ENCODE results near the gene ALDH3A2.
"Not testable (repeated sequence)": the region's sequence is repeated elsewhere in the genome, so short reads cannot be mapped to it uniquely, and the experiment has no call there.

The ALDH3A2 gene

GRCh38 chr17:19678581-19679453 is 30.3 kb downstream of the ALDH3A2 start:
- DNase-seq (ENCODE audit: low read depth): no peak

- no peak for DNase-seq (ENCODE audit: low read depth)
These were observed 34.6 kb downstream of the ALDH3A2 start for GRCh38 chr17:19683117-19683516.

DNA sequence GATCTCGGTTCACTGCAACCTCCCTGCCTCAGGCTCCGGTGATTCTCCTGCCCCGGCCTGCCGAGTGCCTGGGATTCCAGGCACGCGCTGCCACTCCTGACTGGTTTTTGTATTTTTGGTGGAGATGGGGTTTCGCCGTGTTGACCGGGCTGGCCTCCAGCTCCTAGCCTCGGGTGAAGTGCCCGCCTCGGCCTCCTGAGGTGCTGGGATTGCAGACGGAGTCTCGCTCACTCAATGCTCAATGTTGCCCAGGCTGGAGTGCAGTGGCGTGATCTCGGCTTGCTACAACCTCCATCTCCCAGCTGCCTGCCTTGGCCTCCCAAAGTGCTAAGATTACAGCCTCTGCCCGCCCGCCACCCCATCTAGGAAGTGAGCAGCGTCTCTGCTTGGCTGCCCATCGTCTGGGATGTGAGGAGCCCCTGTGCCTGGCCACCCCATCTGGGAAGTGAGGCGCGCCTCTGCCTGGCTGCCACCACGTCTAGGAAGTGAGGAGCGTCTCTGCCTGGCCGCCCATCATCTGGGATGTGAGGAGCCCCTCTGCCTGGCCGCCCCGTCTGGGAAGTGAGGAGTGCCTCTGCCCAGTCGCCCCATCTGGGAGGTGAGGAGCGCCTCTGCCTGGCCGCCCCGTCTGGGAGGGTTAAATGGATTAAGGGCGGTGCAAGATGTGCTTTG is 36.5 kb downstream of the ALDH3A2 start:
- DNase-seq (ENCODE audit: low read depth): not testable (repeated sequence)

GRCh38 chr17:19686400-19687090 is 38.0 kb downstream of the ALDH3A2 start:
- DNase-seq (ENCODE audit: low read depth): no peak

- DNase-seq (ENCODE audit: low read depth): no peak
These were observed 53.7 kb downstream of the ALDH3A2 start for GRCh38 chr17:19702217-19702641.

GRCh38 chr17:19703106-19703827 is 54.7 kb downstream of the ALDH3A2 start:
- no peak for DNase-seq (ENCODE audit: low read depth)

DNA sequence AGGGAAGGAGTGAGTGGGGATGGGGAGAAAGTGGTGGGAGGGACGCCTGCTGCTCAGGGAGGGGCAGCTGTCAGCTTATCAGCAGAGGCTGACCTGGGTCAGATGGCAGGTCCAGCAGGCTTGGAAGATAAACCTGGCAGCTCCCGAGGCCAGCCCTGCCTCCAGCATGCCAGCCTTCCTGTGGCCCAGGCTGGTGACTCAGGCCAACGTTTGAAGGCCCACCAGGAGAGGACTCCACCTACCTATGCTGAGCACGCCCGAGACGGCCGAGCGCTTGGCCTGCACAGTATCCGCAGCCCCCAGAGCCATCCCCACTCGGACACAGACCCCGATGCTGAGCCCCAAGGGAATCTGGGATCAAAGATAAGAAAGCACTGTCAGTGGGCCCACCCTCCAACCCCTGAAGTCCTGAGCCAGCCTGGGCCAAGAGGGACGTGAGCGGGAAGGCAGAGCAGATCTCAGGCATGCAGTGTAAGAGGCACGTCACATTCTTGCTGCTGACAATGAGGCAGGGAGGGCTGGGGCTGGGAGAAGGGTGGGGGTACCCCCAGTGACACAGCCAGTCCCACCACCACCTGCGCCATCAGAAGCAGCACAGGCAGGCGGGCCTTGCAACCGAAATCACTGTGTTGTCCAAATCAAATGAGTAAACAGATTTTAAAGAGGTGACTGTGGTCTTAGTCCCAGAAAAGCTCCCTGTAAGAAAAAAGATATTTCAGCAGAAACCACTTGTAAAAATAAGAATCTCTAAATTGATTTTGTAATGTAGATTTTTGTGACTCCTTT is 55.5 kb downstream of the ALDH3A2 start:
- DNase-seq (ENCODE audit: low read depth): no peak

DNA sequence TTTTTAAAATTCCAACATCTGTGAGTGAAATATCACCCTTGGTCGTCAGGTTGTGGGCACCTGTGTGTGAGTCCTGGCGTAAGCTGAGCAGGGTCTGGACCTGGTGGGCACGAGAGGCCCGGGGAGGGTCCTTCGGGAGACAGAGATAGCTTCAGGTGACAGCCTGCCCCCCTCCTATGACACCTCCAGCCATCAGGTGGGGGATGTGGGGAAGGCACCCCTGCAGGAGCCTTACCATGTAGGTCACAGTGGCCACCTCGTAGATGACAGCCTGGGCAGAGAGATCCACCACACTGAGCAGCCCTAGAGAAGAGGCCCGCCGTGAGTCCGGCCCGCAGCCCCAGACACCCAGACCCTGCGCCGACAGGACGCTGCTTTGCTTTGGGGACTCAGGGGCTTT is 56.6 kb downstream of the ALDH3A2 start:
- no peak for DNase-seq (ENCODE audit: low read depth)

DNA sequence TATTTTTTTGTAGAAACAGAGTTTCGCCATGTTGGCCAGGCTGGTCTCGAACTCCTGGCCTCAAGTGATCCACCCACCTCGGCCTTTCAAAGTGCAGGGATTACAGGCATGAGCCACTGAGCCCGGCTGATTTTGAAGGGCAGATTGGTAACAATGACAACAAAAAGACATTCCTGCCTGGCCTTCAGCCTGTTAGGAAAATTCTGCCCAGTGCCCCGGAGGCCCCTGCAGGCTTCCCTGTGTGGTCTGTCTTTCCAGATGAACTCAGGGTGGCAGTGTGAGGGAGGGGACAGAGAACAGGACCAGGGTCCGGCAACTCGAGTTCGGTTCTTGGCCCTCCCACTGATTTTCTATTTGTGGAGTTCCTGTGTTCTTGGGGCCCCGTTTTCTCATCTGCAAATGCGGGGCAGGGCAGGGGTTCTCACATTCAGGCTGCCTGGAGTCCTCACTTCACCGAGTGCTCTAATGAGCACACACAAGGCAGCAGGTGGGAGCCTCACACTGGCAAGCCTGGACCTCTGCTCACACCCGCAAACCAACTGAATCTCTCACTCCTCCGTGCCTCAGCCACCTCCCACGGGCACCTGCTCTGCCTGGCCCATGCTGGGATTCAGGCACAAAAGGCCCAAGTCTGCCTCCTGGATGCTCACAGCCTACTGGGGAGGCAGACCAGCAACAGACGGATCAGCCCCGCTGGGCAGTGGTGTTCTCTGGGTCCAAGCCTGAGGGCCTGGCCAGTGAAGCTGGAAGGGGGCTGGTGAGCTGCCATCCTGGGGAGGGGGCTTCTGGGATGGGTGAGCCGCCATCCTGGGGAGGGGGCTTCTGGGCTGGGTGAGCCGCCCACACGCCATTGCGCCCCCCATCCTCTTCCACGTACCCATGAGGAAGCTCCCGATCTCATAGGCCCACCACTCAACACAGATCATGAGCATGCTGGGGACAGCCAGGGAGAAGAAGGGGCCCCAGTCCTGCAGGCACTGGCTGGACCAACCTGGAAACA is 57.5 kb downstream of the ALDH3A2 start:
- DNase-seq (ENCODE audit: low read depth): no peak

DNA sequence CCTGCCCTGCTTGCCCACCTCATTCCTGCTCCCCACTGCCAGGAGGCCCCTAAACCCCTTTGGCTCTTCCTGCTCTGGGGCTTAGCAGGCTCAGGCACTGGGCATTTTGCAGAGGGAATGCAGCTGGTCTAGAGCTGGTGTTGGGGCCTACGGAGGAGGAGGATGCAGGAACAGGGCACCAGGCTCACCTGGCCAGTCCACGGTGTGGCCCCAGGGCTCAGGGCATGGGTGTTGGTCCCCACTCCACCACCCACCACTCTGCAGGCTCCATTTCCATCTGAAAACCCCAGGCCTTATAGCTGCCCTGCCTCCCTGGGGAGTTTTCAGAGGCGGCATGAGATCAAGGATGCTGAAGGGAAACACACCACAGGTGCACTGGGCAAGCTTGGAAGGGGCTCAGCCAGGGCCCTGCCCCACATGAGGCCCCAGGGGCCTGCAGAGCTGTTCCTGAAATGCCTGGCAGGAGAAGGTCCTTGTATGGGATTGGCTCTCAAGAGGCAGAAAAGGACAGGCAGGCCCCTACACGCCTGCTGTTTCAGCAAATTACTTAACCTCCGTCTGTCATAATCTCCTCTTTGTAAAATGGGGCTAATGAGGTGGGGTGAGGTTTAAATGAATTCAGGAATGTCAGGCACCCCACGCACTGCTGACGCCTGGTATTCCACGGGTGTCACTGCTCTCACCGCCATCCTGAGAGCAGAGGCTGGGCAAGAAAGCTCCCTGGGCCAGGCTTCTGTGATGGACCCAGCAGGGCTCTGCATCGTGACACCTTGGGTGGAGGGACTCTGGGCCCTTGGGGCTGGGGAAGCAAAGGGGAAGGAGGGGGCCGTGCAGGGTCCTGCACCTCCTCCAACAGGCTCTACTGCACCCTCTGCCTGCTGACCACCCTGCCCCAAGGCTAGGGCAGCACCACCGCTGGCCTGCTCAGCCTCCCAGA is 58.5 kb downstream of the ALDH3A2 start:
- DNase-seq (ENCODE audit: low read depth): no peak

DNA sequence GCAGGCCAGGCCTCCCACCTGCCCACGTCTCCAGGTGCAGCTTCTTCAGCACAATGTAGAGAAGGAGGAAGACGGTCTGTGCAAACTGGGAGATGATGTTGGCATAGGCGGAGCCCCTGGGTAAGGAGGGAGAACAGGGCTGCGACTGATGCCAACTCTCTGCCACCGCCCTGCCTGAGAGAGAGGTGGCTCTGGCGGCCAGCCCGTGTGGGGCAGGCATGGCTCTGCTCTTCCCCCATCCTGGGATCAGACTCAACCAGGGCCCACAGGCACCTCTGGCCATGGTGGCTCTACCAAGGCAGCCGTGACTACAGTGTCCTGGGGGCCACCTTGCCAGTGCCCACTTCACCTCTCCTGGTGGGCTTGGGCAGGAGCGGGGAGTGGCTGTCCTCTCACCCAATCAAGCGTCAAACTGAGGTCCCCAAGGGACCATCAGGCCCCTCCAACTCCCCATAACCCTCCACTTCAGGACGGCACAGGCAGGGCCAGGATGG is 59.2 kb downstream of the ALDH3A2 start:
- no peak for DNase-seq (ENCODE audit: low read depth)

GRCh38 chr17:19708431-19709175 is 60.1 kb downstream of the ALDH3A2 start:
- no peak for DNase-seq (ENCODE audit: low read depth)

- DNase-seq (ENCODE audit: low read depth): no peak
These were observed 61.3 kb downstream of the ALDH3A2 start for GRCh38 chr17:19709841-19710240.

GRCh38 chr17:19712436-19713004 is 64.0 kb downstream of the ALDH3A2 start:
- no peak for DNase-seq (ENCODE audit: low read depth)

- no peak for DNase-seq (ENCODE audit: low read depth)
These were observed 64.9 kb downstream of the ALDH3A2 start for GRCh38 chr17:19713462-19713861.

GRCh38 chr17:19713901-19714361 is 65.4 kb downstream of the ALDH3A2 start:
- no peak for DNase-seq (ENCODE audit: low read depth)

Measured in CMK (cell line).